HG03342 (cell line): ENCODE data around the gene SCTR.

ENCODE experiments used
- ATAC-seq: cut with Tn5 transposase; IDR thresholded peaks from one replicate; pipeline ENCODE4 v1.9.1; 2021; ENCODE audit warnings: mild to moderate bottlenecking, moderate library complexity; ENCODE audit not compliant: unreplicated experiment

Gene SCTR

GRCh38 chr2:119449521-119449920 is 74.8 kb downstream of the SCTR start:
- ATAC-seq = no peak

GRCh38 chr2:119448427-119449141 is 75.7 kb downstream of the SCTR start:
- ATAC-seq = no peak

GRCh38 chr2:119446037-119446436 is 78.2 kb downstream of the SCTR start:
- no peak for ATAC-seq

- ATAC-seq = no peak
These were observed 81.4 kb downstream of the SCTR start for GRCh38 chr2:119442850-119443249.

GRCh38 chr2:119442226-119442619 is 82.1 kb downstream of the SCTR start:
- no peak for ATAC-seq

GRCh38 chr2:119441376-119442225 is 82.7 kb downstream of the SCTR start:
- no peak for ATAC-seq

GRCh38 chr2:119440873-119441272 is 83.4 kb downstream of the SCTR start:
- ATAC-seq = no peak

GRCh38 chr2:119440501-119440870 is 83.8 kb downstream of the SCTR start:
- no peak for ATAC-seq

- no peak for ATAC-seq
These were observed 84.4 kb downstream of the SCTR start for GRCh38 chr2:119439574-119440500.

GRCh38 chr2:119438726-119439284 is 85.5 kb downstream of the SCTR start:
- no peak for ATAC-seq

- ATAC-seq = no peak
These were observed 86.1 kb downstream of the SCTR start for GRCh38 chr2:119438128-119438656.

- no peak for ATAC-seq
These were observed 87.1 kb downstream of the SCTR start for GRCh38 chr2:119436993-119437772.

- no peak for ATAC-seq
These were observed 88.4 kb downstream of the SCTR start for GRCh38 chr2:119435953-119436297.

- ATAC-seq = no peak
These were observed 89.0 kb downstream of the SCTR start for GRCh38 chr2:119435081-119435952.

GRCh38 chr2:119434664-119435063 is 89.6 kb downstream of the SCTR start:
- no peak for ATAC-seq

- no peak for ATAC-seq
These were observed 90.5 kb downstream of the SCTR start for GRCh38 chr2:119433636-119434327.

- ATAC-seq = no peak
These were observed 91.3 kb downstream of the SCTR start for GRCh38 chr2:119432851-119433522.
